Stimulated activated naive CD4-positive, alpha-beta T cell treated with Interleukin-2 at 50 U/mL for 16 hours (primary cell): Measurements from ENCODE around the gene HK3.

Source experiments
- DNase-seq: peaks from one replicate; lab custom pipeline; 2025; lab: John Stamatoyannopoulos, UW

HK3 gene

GRCh38 chr5:176868731-176869130 is 30.4 kb downstream of the HK3 start:
- DNase-seq = no peak

- no peak for DNase-seq
Observed at GRCh38 chr5:176868126-176868525, 31.0 kb downstream of the HK3 start.

GRCh38 chr5:176866707-176867310 is 32.3 kb downstream of the HK3 start:
- no peak for DNase-seq

GRCh38 chr5:176865964-176866363 is 33.2 kb downstream of the HK3 start:
- no peak for DNase-seq

- no peak for DNase-seq
Observed at GRCh38 chr5:176864755-176865154, 34.4 kb downstream of the HK3 start.

GRCh38 chr5:176863765-176864098 is 35.4 kb downstream of the HK3 start:
- DNase-seq = no peak

GRCh38 chr5:176863041-176863764 is 35.9 kb downstream of the HK3 start:
- DNase-seq = no peak

GRCh38 chr5:176862330-176862995 is 36.7 kb downstream of the HK3 start:
- DNase-seq = no peak

GRCh38 chr5:176861276-176861675 is 37.9 kb downstream of the HK3 start:
- no peak for DNase-seq

GRCh38 chr5:176860381-176860780 is 38.8 kb downstream of the HK3 start:
- no peak for DNase-seq

GRCh38 chr5:176859916-176860315 is 39.2 kb downstream of the HK3 start:
- DNase-seq = no peak

- no peak for DNase-seq
Observed at GRCh38 chr5:176857894-176858273, 41.3 kb downstream of the HK3 start.

- DNase-seq = no peak
Observed at GRCh38 chr5:176857216-176857893, 41.8 kb downstream of the HK3 start.

GRCh38 chr5:176856746-176857145 is 42.4 kb downstream of the HK3 start:
- DNase-seq = no peak

- no peak for DNase-seq
Observed at GRCh38 chr5:176855598-176855997, 43.5 kb downstream of the HK3 start.

- DNase-seq = no peak
Observed at GRCh38 chr5:176854164-176854563, 45.0 kb downstream of the HK3 start.

- DNase-seq = no peak
Observed at GRCh38 chr5:176853151-176853778, 45.9 kb downstream of the HK3 start.

GRCh38 chr5:176851871-176852658 is 47.1 kb downstream of the HK3 start:
- DNase-seq = no peak

- no peak for DNase-seq
Observed at GRCh38 chr5:176851380-176851779, 47.8 kb downstream of the HK3 start.

- DNase-seq = no peak
Observed at GRCh38 chr5:176850371-176851245, 48.5 kb downstream of the HK3 start.
